K562 (cell line): ENCODE data around the gene CHRND. TPM values are rescaled to one million over a fixed set of nuclear protein-coding genes. Genes with fewer than 3 reads are reported as not detected.

ENCODE experiments used
- ATAC-seq: fragments of 200-7000 bp; cut with Tn5 transposase; 3 replicates; pipeline ENCODE4 v1.9.1; 2020; ENCODE audit warnings: moderate library complexity
- BruUV-seq: library from RNA; stranded (reverse); fragments of 400-500 nt; replicated peaks from 2 replicates; lab custom pipeline; 2021; lab: Mats Ljungman, UMichigan
- CTCF ChIA-PET: fragments of 300-600 bp; formaldehyde crosslinking; extraction: SDS; loops from one replicate; lab custom pipeline; 2021; ENCODE audit warnings: low intra/inter-chr PET ratio; lab: Yijun Ruan, JAX
- POLR2A ChIA-PET: fragments of 300-600, 350-650 bp; sonication (Branson Sonifier 250); formaldehyde crosslinking; extraction: SDS; loops from one replicate; lab custom pipeline; 2021; ENCODE audit warnings: antibody characterized with exemption, inconsistent platforms; lab: Yijun Ruan, JAX
- DNase-seq, 4 experiments: peaks; one replicate each; pipeline versions ENCODE4 v3.0.0 to v3.0.0-alpha.2; 2011 to 2018; ENCODE audit warnings: low spot score in 3 of 4, mixed read lengths in 3 of 4; ENCODE audit errors: extremely low read depth in 1 of 4
- FAIRE-seq: peaks from 2 replicates; lab custom pipeline; 2011; peaks lifted over from hg19 to GRCh38; lab: Jason Lieb, UNC
- H2AFZ ChIP-seq: 2 replicates; pipeline ENCODE4 v1.6.0; 2011; ENCODE audit warnings: low read depth, low read length, control low read depth, inconsistent platforms
- H3K27ac ChIP-seq: fragments of 200-600 bp; 3 replicates; pipeline ENCODE4 v1.8.0; 2011; ENCODE audit warnings: low read depth, mild to moderate bottlenecking, control low read depth, inconsistent platforms, low read length, moderate library complexity, mixed read lengths; ENCODE audit errors: extremely low read depth
- H3K27me3 ChIP-seq, 2 experiments: fragments of 300-600 bp in 1 of 2; 2 replicates in 1 of 2; 3 replicates in 1 of 2; pipeline versions ENCODE4 v1.6.0 to v1.8.0; 2011; ENCODE audit warnings: inconsistent platforms in 2 of 2, low read length in 2 of 2, mild to moderate bottlenecking in 1 of 2, mixed read lengths in 1 of 2, moderate library complexity in 1 of 2; ENCODE audit not compliant: control insufficient read depth in 2 of 2, insufficient read depth in 2 of 2
- H3K36me3 ChIP-seq: fragments of 300-600 bp; 3 replicates; pipeline ENCODE4 v1.8.0; 2011; ENCODE audit warnings: mild to moderate bottlenecking, low read length, inconsistent platforms; ENCODE audit not compliant: control insufficient read depth, insufficient read depth
- H3K4me1 ChIP-seq, 2 experiments: fragments of 200-600 bp in 1 of 2; replicated peaks in 1 of 2; 2 replicates in 1 of 2; 3 replicates in 1 of 2; pipeline versions ENCODE4 v1.5.1 to v1.8.0; 2011; ENCODE audit warnings: inconsistent platforms in 2 of 2, low read length in 2 of 2, mild to moderate bottlenecking in 1 of 2, mixed read lengths in 1 of 2, moderate library complexity in 1 of 2; ENCODE audit not compliant: control insufficient read depth in 2 of 2, insufficient read depth in 2 of 2
- H3K4me2 ChIP-seq: 2 replicates; pipeline ENCODE4 v1.6.1; 2011; ENCODE audit warnings: low read length, control low read depth, inconsistent platforms, mixed read lengths; ENCODE audit not compliant: insufficient read depth
- H3K4me3 ChIP-seq: fragments of 200-600 bp; sonication (generic), shearing (Covaris generic); 2 replicates; pipeline ENCODE4 v1.5.1; 2016; ENCODE audit warnings: control low read depth, inconsistent platforms
- H3K79me2 ChIP-seq: fragments of 200-600 bp; 3 replicates; pipeline ENCODE4 v1.8.0; 2011; ENCODE audit warnings: low read length, inconsistent platforms; ENCODE audit not compliant: control insufficient read depth, insufficient read depth
- H3K9ac ChIP-seq, 2 experiments: 2 replicates each; pipeline versions ENCODE4 v1.6.0 to v1.6.1; 2011; ENCODE audit warnings: low read depth in 2 of 2, low read length in 2 of 2, control low read depth in 1 of 2, inconsistent platforms in 1 of 2, mild to moderate bottlenecking in 1 of 2, mixed read lengths in 1 of 2; ENCODE audit not compliant: insufficient read depth in 1 of 2
- H3K9me1 ChIP-seq: one replicate; pipeline ENCODE4 v1.6.0; 2011; ENCODE audit warnings: inconsistent platforms, mild to moderate bottlenecking, low read length, moderate library complexity; ENCODE audit not compliant: control insufficient read depth, insufficient read depth
- H3K9me3 ChIP-seq: replicated peaks from 2 replicates; pipeline ENCODE4 v1.5.1; 2011; ENCODE audit warnings: low read depth, low read length, inconsistent platforms; ENCODE audit not compliant: control insufficient read depth, insufficient read depth
- H4K20me1 ChIP-seq: replicated peaks from 2 replicates; pipeline ENCODE4 v1.6.1; 2011; ENCODE audit warnings: low read length, inconsistent platforms, mixed read lengths; ENCODE audit not compliant: control insufficient read depth, insufficient read depth
- ARID3A ChIP-seq: IDR thresholded peaks from 2 replicates; pipeline ENCODE4 v1.6.1; 2012; ENCODE audit warnings: low read depth, low read length, improper control_type of control experiment, borderline replicate concordance
- ATF1 ChIP-seq, 2 experiments: fragments of 450-650 bp in 1 of 2; IDR thresholded peaks; 2 replicates each; pipeline ENCODE4 v1.6.1; 2016; ENCODE audit warnings: missing compliant biosample characterization in 1 of 2, missing genetic modification characterization in 1 of 2
- BACH1 ChIP-seq: fragments of 200-800 bp; sonication (Bioruptor generic); IDR thresholded peaks from 2 replicates; pipeline ENCODE4 v1.6.1; 2016; ENCODE audit warnings: missing genetic modification characterization, missing compliant biosample characterization
- CBX5 ChIP-seq: IDR thresholded peaks from 2 replicates; pipeline ENCODE4 v1.6.1; 2014; ENCODE audit warnings: low read depth, borderline replicate concordance
- HNRNPLL ChIP-seq: fragments of 200-400 bp; formaldehyde crosslinking; IDR thresholded peaks from 2 replicates; pipeline ENCODE4 v1.6.1; 2017; ENCODE audit warnings: low read length, low read depth, mild to moderate bottlenecking; ENCODE audit not compliant: poor library complexity, severe bottlenecking
- POU5F1 ChIP-seq: fragments of 150-350 bp; IDR thresholded peaks from 2 replicates; pipeline ENCODE4 v1.6.1; 2014; ENCODE audit warnings: borderline replicate concordance, low read length, low read depth, mild to moderate bottlenecking; ENCODE audit not compliant: partially characterized antibody
- SREBF2 ChIP-seq: sonication (generic); formaldehyde crosslinking; IDR thresholded peaks from 2 replicates; pipeline ENCODE4 v1.4.0; 2020; ENCODE audit warnings: mild to moderate bottlenecking, missing genetic modification reagents
- TFAM ChIP-seq: fragments of 250-450 bp; sonication (Bioruptor Pico); conservative IDR thresholded peaks from 2 replicates; pipeline ENCODE4 v1.5.0; 2021; ENCODE audit warnings: mild to moderate bottlenecking, moderate library complexity
- ZBTB40 ChIP-seq, 2 experiments: fragments of 450-650 bp in 1 of 2; sonication (generic) in 1 of 2; formaldehyde crosslinking in 1 of 2; IDR thresholded peaks; 2 replicates each; pipeline versions ENCODE4 v1.7.1 to v1.9.0; 2016 to 2022; ENCODE audit warnings: inconsistent platforms in 1 of 2, mild to moderate bottlenecking in 1 of 2, missing genetic modification reagents in 1 of 2
- ZNF212 ChIP-seq: fragments of 450-650 bp; formaldehyde crosslinking; IDR thresholded peaks from 2 replicates; pipeline ENCODE4 v1.4.0; 2020; ENCODE audit warnings: mild to moderate bottlenecking
- ZNF274 ChIP-seq: IDR thresholded peaks from 2 replicates; pipeline ENCODE4 v1.6.1; 2011; ENCODE audit warnings: low read depth, mild to moderate bottlenecking, low read length, moderate library complexity, borderline replicate concordance
- ZNF589 ChIP-seq: fragments of 200-800 bp; sonication (Bioruptor generic); IDR thresholded peaks from 2 replicates; pipeline ENCODE4 v1.6.1; 2016; ENCODE audit warnings: low read depth, missing genetic modification characterization, missing compliant biosample characterization
- WGBS: fragments of 100-300 bp; shearing (Covaris generic); methylation state at CpG from one replicate; pipeline ENCODE4 v1.1.6; 2016; ENCODE audit warnings: low coverage, mixed read lengths; ENCODE audit not compliant: insufficient coverage; ENCODE audit errors: missing lambda C conversion rate; 5-methylcytosine and 5-hydroxymethylcytosine counted together
- in situ Hi-C: fragments of 300-500 bp; cut with MboI; formaldehyde crosslinking; loops from 4 replicates; pipeline ENCODE4 v1.15.0; 2018; ENCODE audit warnings: inconsistent platforms, mixed read lengths
- intact Hi-C: fragments of 100-400 bp; cut with micrococcal nuclease; formaldehyde crosslinking; loops from 2 replicates; pipeline ENCODE4 v1.14.2; 2022
- polyA plus RNA-seq, 8 experiments: library from polyadenylated mRNA; depleted of rRNA in 4 of 8; stranded (reverse) in 5 of 8; unstranded in 3 of 8; fragments of >200 nt; fragmentation: Nextera tagmentation in 2 of 8; fragmentation: Illumina TruSeq in 1 of 8; extraction: Ambion mirVana in 2 of 8; extraction: Trizol in 1 of 8; gene quantifications; 2 replicates each; pipeline versions ENCODE4 v1.2.1 to v1.2.3, GENCODE V29; 2011 to 2014; ENCODE audit warnings: inconsistent platforms in 1 of 8, missing spikeins in 1 of 8
- total RNA-seq, 7 experiments: library from RNA; depleted of rRNA in 6 of 7; stranded (reverse); fragments of >200 nt in 6 of 7; fragmentation: Illumina TruSeq in 2 of 7; extraction: Trizol in 2 of 7; gene quantifications; 2 replicates each; pipeline versions ENCODE4 v1.2.1 to v1.2.3, GENCODE V29; 2011 to 2021; ENCODE audit warnings: low replicate concordance in 1 of 7

The CHRND gene
- total and polyA plus RNA-seq, 9 of the 15 experiments (the other 6 are each of a cell fraction or from before 2014, with no cell fraction given), result not detected

GRCh38 chr2:232563580-232563979 lies 37.6 kb downstream of the CHRND start:
- intact Hi-C loops, result no loop called here
- Histone ChIP-seq H2AFZ (no peak overlapping the region), H3K27ac (no peak overlapping the region), H3K9ac (no peak overlapping the region), H3K9me1 (no peaks in the 10 kb centered on the region), H4K20me1 (no peaks in the 10 kb centered on the region), H3K4me3 (no peak overlapping the region), H3K4me2 (no peak overlapping the region), H3K27me3 (no peaks in the 10 kb centered on the region), H3K36me3 (peaks cover 65% of the 10 kb centered on the region; the same call in 2 of the 3 replicates), H3K4me1 (no peaks in the 10 kb centered on the region), H3K79me2 (no peaks in the 10 kb centered on the region), H3K9me3 (no peaks in the 10 kb centered on the region)
- CTCF ChIA-PET, result no interaction called here
- ATAC-seq (no peak), FAIRE-seq (no peak), DNase-seq (no peak)
- POLR2A ChIA-PET, result interaction anchor here (1.2 to 1.7 kb wide), 2 partner anchors 9 to 12 kb away, joined by 3 to 6 read pairs; no protein-coding TSS in a partner anchor
- in situ Hi-C loops, result no loop called here
- no TSS peak for BruUV-seq
- WGBS, result 67% methylated on average over 3 of the region's 3 CpGs
- TF ChIP-seq BACH1 (tag), result no peak
- TF ChIP-seq ZBTB40 (IDR thresholded peaks at IDR 0.05), result no peak
- TF ChIP-seq ZBTB40 (CRISPR knock-in tag; IDR thresholded peaks at IDR 0.05), result no peak
- no peak for TF ChIP-seq ATF1 (CRISPR knock-in tag; IDR thresholded peaks at IDR 0.05)
- TF ChIP-seq ATF1 (tag; IDR thresholded peaks at IDR 0.05), result no peak
- TF ChIP-seq ZNF212, result no peak
- no peak for TF ChIP-seq HNRNPLL
- no peak for TF ChIP-seq CBX5
- no peak for TF ChIP-seq SREBF2 (CRISPR knock-in tag)
- TF ChIP-seq ZNF274, result no peak
- no peak for TF ChIP-seq POU5F1
- no peak for TF ChIP-seq ARID3A
- TF ChIP-seq ZNF589 (CRISPR knock-in tag), result no peak
- no peak for TF ChIP-seq TFAM (CRISPR knock-in tag)
